ENCODE measurements around the gene RPS6KA2. TPM values are rescaled to one million over a fixed set of nuclear protein-coding genes. Genes with fewer than 3 reads are reported as not detected.
A peak's percentile ranks its signal among the peaks of the same experiment; 100 is the strongest.

Gene RPS6KA2
- total RNA-seq: 36.1 TPM

GRCh38 chr6:166627033-166627874 is at the start of gene RPS6KA2:
RPS6KA2 (minus strand) TSS chr6:166627251; CDS start chr6:166627019, 232 bp downstream.
- DNase-seq (ENCODE audit: low spot score): peak; percentile 100

DNA sequence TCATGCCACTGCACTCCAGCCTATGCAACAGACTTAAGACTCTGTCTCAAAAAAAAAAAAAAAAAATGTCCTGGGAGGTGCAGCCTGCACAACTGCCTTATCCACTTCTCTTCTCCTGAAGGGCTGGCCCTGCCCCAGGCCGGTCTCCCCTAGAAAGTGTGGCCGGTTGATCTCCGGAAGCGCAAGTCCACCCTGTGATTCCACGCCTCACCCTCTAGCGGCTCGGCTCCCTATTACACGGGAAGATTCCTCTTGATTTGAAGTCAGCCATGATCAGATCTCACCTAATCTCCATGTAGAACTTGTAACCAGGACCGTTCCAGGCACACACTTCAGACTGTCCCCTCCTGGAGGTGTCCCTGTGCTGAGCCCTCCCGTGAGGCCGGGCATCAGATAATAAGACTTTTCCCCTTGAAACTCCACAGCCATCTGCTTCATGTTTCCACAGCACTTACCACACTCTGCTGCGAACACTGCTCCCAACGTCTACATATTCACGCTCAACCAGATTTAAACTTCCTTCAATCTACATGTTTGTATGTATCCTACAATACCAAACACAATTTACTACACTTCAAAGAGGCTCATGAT is 49.3 kb upstream of the RPS6KA2 start:
- DNase-seq (ENCODE audit: low spot score): no peak

DNA sequence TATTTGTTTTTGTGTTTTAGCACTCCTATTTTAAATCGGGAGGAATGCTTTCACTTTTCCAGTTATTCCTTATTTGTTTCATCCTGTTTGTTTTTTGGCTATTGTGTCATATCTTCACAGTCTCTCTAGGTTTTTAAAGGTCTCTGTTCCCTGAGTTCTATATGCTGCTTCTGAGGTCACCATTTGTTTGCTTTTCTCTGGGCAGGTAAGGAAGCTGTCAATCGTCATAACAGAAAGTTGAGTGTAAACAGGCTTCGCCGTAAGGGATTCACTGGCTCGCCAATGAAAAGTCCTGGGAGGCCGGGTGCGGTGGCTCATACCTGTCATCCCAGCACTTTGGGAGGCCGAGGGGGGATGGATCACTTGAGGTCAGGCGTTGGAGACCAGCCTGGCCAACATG is 48.7 kb upstream of the RPS6KA2 start:
- no peak for DNase-seq (ENCODE audit: low spot score)

GRCh38 chr6:166673309-166673708 is 46.3 kb upstream of the RPS6KA2 start:
- no peak for DNase-seq (ENCODE audit: low spot score)

DNA sequence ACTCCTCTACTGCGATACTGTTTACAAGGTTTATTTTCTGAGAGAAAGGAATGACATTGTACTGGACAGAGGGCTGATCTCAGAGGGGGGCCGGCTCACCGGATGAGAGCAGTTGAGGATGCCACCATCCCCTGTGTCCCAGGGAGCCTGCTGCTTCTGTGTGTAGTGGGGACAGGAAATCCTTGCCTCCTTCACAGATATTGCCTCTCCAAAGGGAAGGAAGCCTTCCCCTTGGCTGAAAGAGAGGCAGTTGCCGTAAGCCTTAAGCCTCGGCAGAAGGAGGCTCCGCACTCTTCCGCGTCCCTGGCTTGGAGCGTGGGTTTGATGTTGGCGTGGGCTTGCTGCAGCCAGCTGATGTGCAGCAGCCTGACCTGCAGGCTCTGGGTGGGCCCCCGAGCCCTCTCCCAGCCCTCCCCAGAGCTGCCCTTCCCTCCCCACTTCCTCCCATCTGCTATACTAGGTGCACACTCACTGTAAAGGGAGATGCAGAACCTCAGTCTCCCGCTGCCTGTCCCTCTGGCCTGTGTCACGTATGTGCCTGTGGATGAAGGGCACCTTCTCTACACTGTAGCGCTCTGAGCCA is 45.7 kb upstream of the RPS6KA2 start:
- DNase-seq (ENCODE audit: low spot score): no peak

- DNase-seq (ENCODE audit: low spot score): no peak
These were observed 45.1 kb upstream of the RPS6KA2 start for GRCh38 chr6:166672146-166672545.

GRCh38 chr6:166671434-166672081 is 44.5 kb upstream of the RPS6KA2 start:
- no peak for DNase-seq (ENCODE audit: low spot score)

- DNase-seq (ENCODE audit: low spot score): no peak
These were observed 43.8 kb upstream of the RPS6KA2 start for GRCh38 chr6:166670894-166671293.

GRCh38 chr6:166670013-166670412 is 43.0 kb upstream of the RPS6KA2 start:
- no peak for DNase-seq (ENCODE audit: low spot score)

- no peak for DNase-seq (ENCODE audit: low spot score)
These were observed 41.0 kb upstream of the RPS6KA2 start for GRCh38 chr6:166667796-166668610.

GRCh38 chr6:166664135-166664534 is 37.1 kb upstream of the RPS6KA2 start:
- peak; percentile 48 for DNase-seq (ENCODE audit: low spot score)

DNA sequence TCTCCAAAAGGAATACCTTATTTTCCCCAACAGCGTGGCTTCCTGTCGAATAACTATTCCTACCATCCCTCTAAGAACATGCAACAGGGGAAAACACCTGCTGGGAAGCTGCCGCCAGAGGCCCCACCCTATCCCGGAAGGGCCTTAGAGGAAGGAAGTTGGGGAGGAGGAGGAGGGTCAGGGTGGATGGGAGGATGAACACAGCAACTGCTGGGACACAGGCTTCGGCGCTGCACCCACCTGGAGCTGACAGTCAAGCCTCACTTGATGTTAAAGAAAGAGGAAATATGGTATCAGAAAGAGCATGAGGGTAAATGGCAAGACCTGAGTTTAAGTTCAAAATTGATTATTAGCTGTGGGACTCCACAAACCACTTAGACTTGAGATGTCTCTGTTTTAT is 36.5 kb upstream of the RPS6KA2 start:
- no peak for DNase-seq (ENCODE audit: low spot score)

- DNase-seq (ENCODE audit: low spot score): no peak
These were observed 35.6 kb upstream of the RPS6KA2 start for GRCh38 chr6:166662690-166663089.

DNA sequence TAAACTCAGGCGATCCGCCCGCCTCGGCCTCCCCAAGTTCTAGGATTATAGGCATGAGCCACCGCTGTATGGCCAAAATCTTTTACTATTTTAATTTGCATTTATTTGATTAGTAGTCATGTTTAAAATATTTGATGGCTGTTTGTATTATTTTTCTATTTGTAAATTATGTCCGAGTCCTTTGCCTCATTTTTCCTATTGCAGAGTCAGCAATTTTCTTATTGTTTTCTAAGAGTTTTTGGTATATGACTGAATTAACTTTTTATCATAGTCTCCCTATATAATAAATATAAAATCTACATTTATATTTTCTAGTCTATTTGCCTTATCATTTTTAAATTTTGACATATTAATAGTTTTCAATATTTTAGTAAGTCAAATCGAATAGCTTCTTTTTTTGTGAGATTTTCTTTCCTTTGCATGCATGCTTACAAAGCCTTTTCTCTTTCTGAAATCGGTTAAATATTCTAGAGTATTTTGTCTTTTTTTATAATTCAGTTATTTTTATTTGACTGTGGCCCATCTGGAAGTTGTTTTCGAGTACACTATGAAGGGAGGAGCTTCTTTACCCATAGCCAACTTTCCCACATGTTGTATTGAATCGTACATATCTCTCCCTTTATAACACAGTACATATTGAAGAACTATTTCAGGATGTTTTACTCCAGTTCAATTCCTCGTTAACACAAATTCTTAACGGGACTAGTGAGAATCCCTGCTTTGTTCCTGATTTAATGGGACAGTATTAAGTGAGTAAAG is 34.5 kb upstream of the RPS6KA2 start:
- DNase-seq (ENCODE audit: low spot score): no peak

DNA sequence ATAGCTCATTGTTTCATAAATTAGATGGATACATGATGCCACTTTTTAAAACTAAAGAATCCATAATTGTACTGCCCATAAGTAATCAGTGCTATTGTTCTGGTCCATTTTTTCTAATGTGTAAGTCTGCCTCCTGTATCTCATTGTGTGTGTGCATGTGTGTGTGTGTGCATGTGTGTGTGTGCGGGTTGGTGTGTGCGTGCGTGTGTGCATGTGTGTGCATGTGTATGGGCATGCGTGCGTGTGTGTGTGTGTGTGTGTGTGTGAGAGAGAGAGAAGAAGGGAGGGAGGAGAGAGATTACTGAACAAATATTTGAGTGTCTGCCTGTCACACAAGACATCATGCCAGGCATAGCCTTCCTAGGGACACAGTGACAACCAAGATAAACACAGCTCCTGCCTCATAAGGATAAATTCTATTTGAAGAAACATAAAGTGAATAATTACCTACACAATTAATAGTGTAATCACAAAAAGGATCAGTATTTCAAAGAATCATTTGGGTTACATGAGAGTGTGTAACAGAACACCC is 33.2 kb upstream of the RPS6KA2 start:
- DNase-seq (ENCODE audit: low spot score): no peak

- DNase-seq (ENCODE audit: low spot score): no peak
These were observed 32.5 kb upstream of the RPS6KA2 start for GRCh38 chr6:166659581-166659980.

DNA sequence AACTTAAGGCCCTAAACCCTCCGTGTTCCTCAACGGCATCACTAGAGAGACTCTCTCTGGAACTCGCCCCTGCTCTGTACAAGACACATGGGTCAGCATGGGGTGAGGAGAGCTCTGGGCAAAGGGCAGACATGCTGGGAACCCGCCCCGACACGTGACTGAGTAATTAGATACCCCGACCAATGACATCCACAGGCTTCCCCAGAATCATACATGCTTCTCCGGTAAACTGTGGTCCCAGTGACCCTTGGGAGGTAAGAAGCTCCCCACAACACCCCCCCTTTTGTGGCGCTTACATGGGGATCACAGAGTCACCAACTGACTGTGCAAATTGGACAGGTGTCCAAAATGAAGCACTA is 31.7 kb upstream of the RPS6KA2 start:
- no peak for DNase-seq (ENCODE audit: low spot score)

GRCh38 chr6:166658115-166658791 is 31.2 kb upstream of the RPS6KA2 start:
- no peak for DNase-seq (ENCODE audit: low spot score)

DNA sequence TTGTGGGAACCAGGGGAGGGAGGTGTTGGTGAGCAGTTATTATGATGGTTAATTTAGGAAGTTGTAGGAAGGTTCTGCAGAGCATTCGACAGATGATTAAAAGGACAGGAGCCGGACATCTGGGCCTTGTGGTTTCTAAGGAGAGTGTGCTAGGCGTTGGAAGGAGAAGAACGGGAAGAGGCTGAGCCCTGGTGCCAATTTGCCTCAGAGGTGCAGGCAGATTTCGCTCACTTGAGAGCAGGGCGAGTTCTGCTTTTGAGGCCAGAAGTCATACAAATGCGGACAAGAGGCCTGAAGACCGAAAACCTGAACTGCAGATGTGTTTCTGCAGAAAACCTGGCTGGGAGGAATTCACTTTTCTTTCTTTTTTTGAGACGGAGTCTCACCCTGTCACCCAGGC is 30.5 kb upstream of the RPS6KA2 start:
- DNase-seq (ENCODE audit: low spot score): no peak

Data from mucosa of gallbladder (tissue), 1 donor.